HG03196 (cell line): Measurements from ENCODE around the gene MYO7A.

Source experiments
- ATAC-seq: cut with Tn5 transposase; IDR thresholded peaks from one replicate; pipeline ENCODE4 v1.9.1; 2021; ENCODE audit not compliant: unreplicated experiment

MYO7A gene

GRCh38 chr11:77144857-77145428 lies 16.9 kb downstream of the MYO7A start:
- ATAC-seq: no peak

- no peak for ATAC-seq
Measured at GRCh38 chr11:77146261-77147035, 18.4 kb downstream of the MYO7A start.

GRCh38 chr11:77147036-77147315 lies 18.9 kb downstream of the MYO7A start:
- ATAC-seq: no peak

GRCh38 chr11:77147668-77148321 lies 19.7 kb downstream of the MYO7A start:
- no peak for ATAC-seq

- no peak for ATAC-seq
Measured at GRCh38 chr11:77148963-77149715, 21.1 kb downstream of the MYO7A start.

- no peak for ATAC-seq
Measured at GRCh38 chr11:77149716-77150392, 21.8 kb downstream of the MYO7A start.

GRCh38 chr11:77150836-77151235 lies 22.8 kb downstream of the MYO7A start:
- no peak for ATAC-seq

GRCh38 chr11:77151804-77152509 lies 23.9 kb downstream of the MYO7A start:
- ATAC-seq: no peak

GRCh38 chr11:77152846-77153245 lies 24.8 kb downstream of the MYO7A start:
- no peak for ATAC-seq

GRCh38 chr11:77153276-77154185 lies 25.5 kb downstream of the MYO7A start:
- no peak for ATAC-seq

GRCh38 chr11:77154381-77155081 lies 26.5 kb downstream of the MYO7A start:
- no peak for ATAC-seq

- ATAC-seq: no peak
Measured at GRCh38 chr11:77155082-77155475, 27.0 kb downstream of the MYO7A start.

GRCh38 chr11:77155556-77156130 lies 27.6 kb downstream of the MYO7A start:
- no peak for ATAC-seq

- no peak for ATAC-seq
Measured at GRCh38 chr11:77156396-77157195, 28.6 kb downstream of the MYO7A start.

GRCh38 chr11:77158041-77158695 lies 30.1 kb downstream of the MYO7A start:
- no peak for ATAC-seq

GRCh38 chr11:77159219-77159936 lies 31.3 kb downstream of the MYO7A start:
- ATAC-seq: no peak
